Fibroblast of lung (primary cell): Measurements from ENCODE around the gene TEKT1. TPM values are rescaled to one million over a fixed set of nuclear protein-coding genes. Genes with fewer than 3 reads are reported as not detected.

Experiments used
- DNase-seq, 2 donors: peaks; one replicate each; pipeline versions ENCODE4 v3.0.0 to v3.0.0-alpha.2; 2010; ENCODE audit warnings: low read depth in 2 of 2
- H2AFZ ChIP-seq: 2 replicates; pipeline ENCODE4 v1.5.1; 2012; ENCODE audit warnings: low read length, control low read depth, inconsistent platforms
- H3K27ac ChIP-seq: 2 replicates; pipeline ENCODE4 v1.5.1; 2011; ENCODE audit warnings: low read length, control low read depth; ENCODE audit not compliant: insufficient read depth
- H3K27me3 ChIP-seq: 2 replicates; pipeline ENCODE4 v1.5.1; 2011; ENCODE audit warnings: mild to moderate bottlenecking, low read length; ENCODE audit not compliant: control insufficient read depth, insufficient read depth
- H3K36me3 ChIP-seq: 2 replicates; pipeline ENCODE4 v1.5.1; 2011; ENCODE audit warnings: low read length; ENCODE audit not compliant: control insufficient read depth, insufficient read depth
- H3K4me1 ChIP-seq: 2 replicates; pipeline ENCODE4 v1.5.1; 2011; ENCODE audit warnings: low read length; ENCODE audit not compliant: control insufficient read depth, insufficient read depth; ENCODE audit errors: extremely low read depth
- H3K4me2 ChIP-seq: 2 replicates; pipeline ENCODE4 v1.5.1; 2011; ENCODE audit warnings: low read length, control low read depth; ENCODE audit not compliant: insufficient read depth; ENCODE audit errors: extremely low read depth
- H3K4me3 ChIP-seq, 4 experiments: fragments of 200-600 bp in 1 of 4; sonication (generic) in 1 of 4; replicated peaks in 1 of 4; 2 replicates each; pipeline ENCODE4 v1.5.1; 2011 to 2016; ENCODE audit warnings: low read length in 4 of 4, low read depth in 3 of 4, mild to moderate bottlenecking in 3 of 4, control low read depth in 2 of 4, inconsistent platforms in 1 of 4, mixed read lengths in 1 of 4; ENCODE audit not compliant: insufficient read depth in 1 of 4; ENCODE audit errors: control extremely low read depth in 1 of 4
- H3K79me2 ChIP-seq: 2 replicates; pipeline ENCODE4 v1.5.1; 2012; ENCODE audit warnings: mild to moderate bottlenecking, low read length, inconsistent platforms; ENCODE audit not compliant: control insufficient read depth, insufficient read depth
- H3K9ac ChIP-seq: 2 replicates; pipeline ENCODE4 v1.5.1; 2011; ENCODE audit warnings: mild to moderate bottlenecking, low read length, control low read depth; ENCODE audit not compliant: insufficient read depth
- H3K9me3 ChIP-seq: 2 replicates; pipeline ENCODE4 v1.5.1; 2012; ENCODE audit warnings: low read depth, low read length; ENCODE audit not compliant: control insufficient read depth, insufficient read depth
- H4K20me1 ChIP-seq: 2 replicates; pipeline ENCODE4 v1.5.1; 2011; ENCODE audit warnings: low read length; ENCODE audit not compliant: control insufficient read depth, insufficient read depth; ENCODE audit errors: extremely low read depth
- CTCF ChIP-seq, 2 donors: IDR thresholded peaks in 1 of 2; conservative IDR thresholded peaks in 1 of 2; 1 replicate in 1 of 2; 2 replicates in 1 of 2; pipeline ENCODE4 v1.5.1; 2011 to 2012; ENCODE audit warnings: low read length in 2 of 2, control low read depth in 1 of 2, inconsistent platforms in 1 of 2, low read depth in 1 of 2, mild to moderate bottlenecking in 1 of 2
- EZH2 ChIP-seq: IDR thresholded peaks from 2 replicates; pipeline ENCODE4 v1.5.1; 2012; ENCODE audit warnings: low read length, control low read depth, mild to moderate bottlenecking; ENCODE audit errors: missing control alignments
- polyA plus RNA-seq, 2 donors: library from polyadenylated mRNA; depleted of rRNA in 1 of 2; stranded (reverse) in 1 of 2; unstranded in 1 of 2; fragments of >200 nt; gene quantifications; 2 replicates each; pipeline ENCODE4 v1.2.1, GENCODE V29; 2011 to 2012; ENCODE audit warnings: missing spikeins in 1 of 2
- total RNA-seq: library from RNA; depleted of rRNA; stranded (reverse); fragments of >200 nt; gene quantifications from 2 replicates; pipeline ENCODE4 v1.2.1, GENCODE V29; 2014

Gene TEKT1
- total and polyA plus RNA-seq, 2 donors (not counting 1 experiment from before 2014, with no cell fraction given), result not detected

GRCh38 chr17:6815775-6816174 lies 15.8 kb downstream of the TEKT1 start:
- TF ChIP-seq EZH2 (no peak), CTCF (conservative IDR thresholded peaks at IDR 0.05 in 1 of 2, IDR thresholded peaks at IDR 0.05 in 1 of 2; ENCODE audit: low read depth in 1 of 2, low read length in 2 of 2) (no peak)
- no peaks in the 10 kb centered on the region for H3K4me1 ChIP-seq
- H3K4me2 ChIP-seq, result no peak overlapping the region
- H2AFZ ChIP-seq, result no peak overlapping the region
- H3K4me3 ChIP-seq, result no peak overlapping the region
- H3K36me3 ChIP-seq, result no peaks in the 10 kb centered on the region
- H3K79me2 ChIP-seq, result no peaks in the 10 kb centered on the region
- peaks cover 4% of the 10 kb centered on the region for H3K27me3 ChIP-seq
- no peaks in the 10 kb centered on the region for H3K9me3 ChIP-seq
- no peak overlapping the region for H3K27ac ChIP-seq
- no peak overlapping the region for H3K9ac ChIP-seq
- no peak for DNase-seq
- H4K20me1 ChIP-seq, result no peaks in the 10 kb centered on the region

DNA sequence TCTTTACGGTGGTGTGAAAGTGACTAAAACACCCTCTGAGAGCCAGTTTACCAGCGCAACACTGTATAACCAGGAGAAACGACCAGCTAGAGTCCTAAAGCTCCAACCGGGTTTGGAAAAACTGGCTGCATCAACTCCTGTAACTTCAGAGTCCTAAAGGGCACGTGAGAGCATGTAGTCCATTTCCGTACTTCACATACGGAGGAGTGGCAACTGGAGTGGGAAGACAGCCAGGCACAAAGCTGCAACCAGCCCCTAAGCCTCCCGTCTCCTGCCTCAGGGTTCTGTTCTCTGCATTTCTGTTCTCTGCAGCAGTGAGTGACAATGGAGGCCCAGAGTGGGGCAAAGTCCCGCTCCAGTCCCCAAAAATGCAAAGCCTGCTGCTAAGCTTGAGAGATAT lies 19.2 kb downstream of the TEKT1 start:
- DNase-seq, result no peak
- Histone ChIP-seq H3K9me3 (no peaks in the 10 kb centered on the region), H3K27ac (no peak overlapping the region), H2AFZ (no peak overlapping the region), H3K4me1 (no peaks in the 10 kb centered on the region), H3K79me2 (no peaks in the 10 kb centered on the region), H3K4me2 (no peak overlapping the region), H3K27me3 (peaks cover 4% of the 10 kb centered on the region), H3K9ac (no peak overlapping the region), H3K4me3 (no peak overlapping the region), H4K20me1 (no peaks in the 10 kb centered on the region), H3K36me3 (no peaks in the 10 kb centered on the region)
- TF ChIP-seq EZH2, result no peak
- TF ChIP-seq CTCF (conservative IDR thresholded peaks at IDR 0.05 in 1 of 2, IDR thresholded peaks at IDR 0.05 in 1 of 2; ENCODE audit: low read depth in 1 of 2, low read length in 2 of 2), result no peak

- H3K36me3 ChIP-seq, result no peaks in the 10 kb centered on the region
- TF ChIP-seq CTCF (conservative IDR thresholded peaks at IDR 0.05 in 1 of 2, IDR thresholded peaks at IDR 0.05 in 1 of 2; ENCODE audit: low read depth in 1 of 2, low read length in 2 of 2) (no peak), EZH2 (no peak)
- no peak overlapping the region for H3K27ac ChIP-seq
- no peaks in the 10 kb centered on the region for H3K4me1 ChIP-seq
- H3K9ac ChIP-seq, result no peak overlapping the region
- no peaks in the 10 kb centered on the region for H3K79me2 ChIP-seq
- H3K4me2 ChIP-seq, result no peak overlapping the region
- DNase-seq, result no peak
- no peak overlapping the region for H2AFZ ChIP-seq
- H3K27me3 ChIP-seq, result peaks cover 4% of the 10 kb centered on the region
- H3K4me3 ChIP-seq, result no peak overlapping the region
- no peaks in the 10 kb centered on the region for H4K20me1 ChIP-seq
- no peaks in the 10 kb centered on the region for H3K9me3 ChIP-seq
Observed at GRCh38 chr17:6811510-6811909, 20.0 kb downstream of the TEKT1 start.
